Measurements from ENCODE around the gene ADGRL1.
"Not testable (repeated sequence)": the region's sequence is repeated elsewhere in the genome, so short reads cannot be mapped to it uniquely, and the experiment has no call there.

The ADGRL1 gene

GRCh38 chr19:14203177-14203576, 2.8 kb downstream of the ADGRL1 start:
- Histone ChIP-seq H3K27ac (ENCODE audit: low read depth, low read length) (no peak overlapping the region), H3K79me2 (ENCODE audit: control insufficient read depth, low read length) (no peaks in the 10 kb centered on the region)

GRCh38 chr19:14201481-14201880, 4.5 kb downstream of the ADGRL1 start:
- not testable (repeated sequence) for H3K79me2 ChIP-seq (ENCODE audit: control insufficient read depth, low read length); H3K9me2 ChIP-seq (replicated peaks; ENCODE audit: control insufficient read depth, low read length); H4K20me1 ChIP-seq (ENCODE audit: control insufficient read depth, insufficient read depth, low read depth, low read length); H3K9me3 ChIP-seq (ENCODE audit: control insufficient read depth, insufficient read depth, low read length); H3K4me3 ChIP-seq (ENCODE audit: low read length); H3K36me3 ChIP-seq (ENCODE audit: control insufficient read depth, low read length); H3K27ac ChIP-seq (ENCODE audit: low read depth, low read length); H3K4me2 ChIP-seq (ENCODE audit: low read length); H3F3A ChIP-seq (ENCODE audit: control insufficient read depth, insufficient read depth)
- peaks cover 17% of the 10 kb centered on the region for H3K4me1 ChIP-seq (ENCODE audit: control insufficient read depth, low read length)
- peaks cover 24% of the 10 kb centered on the region for H3K27me3 ChIP-seq (ENCODE audit: control insufficient read depth, low read length)

More at GRCh38 chr19:14203177-14203576, 2.8 kb downstream of the ADGRL1 start:
- Histone ChIP-seq H3K9me3 (ENCODE audit: control insufficient read depth, insufficient read depth, low read length) (no peaks in the 10 kb centered on the region), H3K36me3 (ENCODE audit: control insufficient read depth, low read length) (no peaks in the 10 kb centered on the region), H4K20me1 (ENCODE audit: control insufficient read depth, insufficient read depth, low read depth, low read length) (0 out of 2 replicates have a peak, but pooled peaks cover 3% of the 10 kb centered on the region), H3K4me3 (ENCODE audit: low read length) (no peak overlapping the region), H3K9me2 (replicated peaks; ENCODE audit: control insufficient read depth, low read length) (no peaks in the 10 kb centered on the region), H3K4me2 (ENCODE audit: low read length) (peak overlapping the region; percentile 11; the same call in 1 of the 2 replicates), H3F3A (ENCODE audit: control insufficient read depth, insufficient read depth) (no peaks in the 10 kb centered on the region), H3K27me3 (ENCODE audit: control insufficient read depth, low read length) (peaks cover 30% of the 10 kb centered on the region), H3K4me1 (ENCODE audit: control insufficient read depth, low read length) (peaks cover 25% of the 10 kb centered on the region)
- TF ChIP-seq CTCF (IDR thresholded peaks at IDR 0.05; ENCODE audit: low read depth, low read length, poor library complexity, severe bottlenecking) (no peak), EZH2phosphoT487 (IDR thresholded peaks at IDR 0.05; ENCODE audit: borderline replicate concordance, low read length) (no peak)

- H3K36me3 ChIP-seq (ENCODE audit: control insufficient read depth, low read length); H3K9me2 ChIP-seq (replicated peaks; ENCODE audit: control insufficient read depth, low read length); H4K20me1 ChIP-seq (ENCODE audit: control insufficient read depth, insufficient read depth, low read depth, low read length); H3F3A ChIP-seq (ENCODE audit: control insufficient read depth, insufficient read depth); H3K4me2 ChIP-seq (ENCODE audit: low read length); H3K27ac ChIP-seq (ENCODE audit: low read depth, low read length); H3K79me2 ChIP-seq (ENCODE audit: control insufficient read depth, low read length); H3K9me3 ChIP-seq (ENCODE audit: control insufficient read depth, insufficient read depth, low read length); H3K4me3 ChIP-seq (ENCODE audit: low read length): not testable (repeated sequence)
- Histone ChIP-seq H3K27me3 (ENCODE audit: control insufficient read depth, low read length) (peaks cover 18% of the 10 kb centered on the region), H3K4me1 (ENCODE audit: control insufficient read depth, low read length) (peaks cover 15% of the 10 kb centered on the region)
- TF ChIP-seq CTCF (IDR thresholded peaks at IDR 0.05; ENCODE audit: low read depth, low read length, poor library complexity, severe bottlenecking), result peak; percentile 84
Measured at GRCh38 chr19:14200147-14200841, 5.7 kb downstream of the ADGRL1 start.

GRCh38 chr19:14198384-14199376, 7.3 kb downstream of the ADGRL1 start:
- Histone ChIP-seq H3K4me1 (ENCODE audit: control insufficient read depth, low read length) (peaks cover 15% of the 10 kb centered on the region), H3K4me2 (ENCODE audit: low read length) (no peak overlapping the region), H3K27me3 (ENCODE audit: control insufficient read depth, low read length) (peaks cover 7% of the 10 kb centered on the region; the same call in 1 of the 2 replicates), H3F3A (ENCODE audit: control insufficient read depth, insufficient read depth) (no peaks in the 10 kb centered on the region), H4K20me1 (ENCODE audit: control insufficient read depth, insufficient read depth, low read depth, low read length) (no peaks in the 10 kb centered on the region), H3K9me2 (replicated peaks; ENCODE audit: control insufficient read depth, low read length) (no peaks in the 10 kb centered on the region), H3K36me3 (ENCODE audit: control insufficient read depth, low read length) (no peaks in the 10 kb centered on the region), H3K27ac (ENCODE audit: low read depth, low read length) (no peak overlapping the region), H3K79me2 (ENCODE audit: control insufficient read depth, low read length) (no peaks in the 10 kb centered on the region), H3K9me3 (ENCODE audit: control insufficient read depth, insufficient read depth, low read length) (no peaks in the 10 kb centered on the region), H3K4me3 (ENCODE audit: low read length) (no peak overlapping the region)
- TF ChIP-seq EZH2phosphoT487 (IDR thresholded peaks at IDR 0.05; ENCODE audit: borderline replicate concordance, low read length), result no peak
- TF ChIP-seq CTCF (IDR thresholded peaks at IDR 0.05; ENCODE audit: low read depth, low read length, poor library complexity, severe bottlenecking), result peak; percentile 39

All from DOHH2 (cell line).